Measurements from ENCODE around the gene ITIH5.

- TF ChIP-seq, protein P1, sequence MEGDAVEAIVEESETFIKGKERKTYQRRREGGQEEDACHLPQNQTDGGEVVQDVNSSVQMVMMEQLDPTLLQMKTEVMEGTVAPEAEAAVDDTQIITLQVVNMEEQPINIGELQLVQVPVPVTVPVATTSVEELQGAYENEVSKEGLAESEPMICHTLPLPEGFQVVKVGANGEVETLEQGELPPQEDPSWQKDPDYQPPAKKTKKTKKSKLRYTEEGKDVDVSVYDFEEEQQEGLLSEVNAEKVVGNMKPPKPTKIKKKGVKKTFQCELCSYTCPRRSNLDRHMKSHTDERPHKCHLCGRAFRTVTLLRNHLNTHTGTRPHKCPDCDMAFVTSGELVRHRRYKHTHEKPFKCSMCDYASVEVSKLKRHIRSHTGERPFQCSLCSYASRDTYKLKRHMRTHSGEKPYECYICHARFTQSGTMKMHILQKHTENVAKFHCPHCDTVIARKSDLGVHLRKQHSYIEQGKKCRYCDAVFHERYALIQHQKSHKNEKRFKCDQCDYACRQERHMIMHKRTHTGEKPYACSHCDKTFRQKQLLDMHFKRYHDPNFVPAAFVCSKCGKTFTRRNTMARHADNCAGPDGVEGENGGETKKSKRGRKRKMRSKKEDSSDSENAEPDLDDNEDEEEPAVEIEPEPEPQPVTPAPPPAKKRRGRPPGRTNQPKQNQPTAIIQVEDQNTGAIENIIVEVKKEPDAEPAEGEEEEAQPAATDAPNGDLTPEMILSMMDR (IDR thresholded peaks at IDR 0.05), result no peak
- no peak for TF ChIP-seq ZFX (IDR thresholded peaks at IDR 0.05; ENCODE audit: borderline replicate concordance)
These were observed 34.5 kb upstream of the ITIH5 start for GRCh38 chr10:7701158-7701742.

All from 22Rv1 (cell line).